OCI-LY7 (cell line): ENCODE results near the gene OTOF. TPM values are rescaled to one million over a fixed set of nuclear protein-coding genes. Genes with fewer than 3 reads are reported as not detected.

Experiments used
- BruUV-seq: library from RNA; stranded (reverse); fragments of 400-500 nt; replicated peaks from 2 replicates; lab custom pipeline; 2021; lab: Mats Ljungman, UMichigan
- CTCF ChIA-PET: fragments of 300-600 bp; sonication (Branson Sonifier 250); formaldehyde crosslinking; loops from one replicate; lab custom pipeline; 2022; ENCODE audit warnings: antibody characterized with exemption; ENCODE audit not compliant: unreplicated experiment; lab: Charles Lee
- POLR2A ChIA-PET: fragments of 300-600 bp; sonication (Branson Sonifier 250); formaldehyde crosslinking; loops from one replicate; lab custom pipeline; 2022; ENCODE audit warnings: antibody characterized with exemption; lab: Charles Lee
- DNase-seq: peaks from one replicate; pipeline ENCODE4 v3.0.0-alpha.2; 2015; ENCODE audit warnings: low spot score
- H2AFZ ChIP-seq: fragments of 200-600 bp; sonication (generic), shearing (Covaris generic); 2 replicates; pipeline ENCODE4 v1.6.1; 2014; ENCODE audit warnings: mild to moderate bottlenecking, antibody characterized with exemption, low read length, moderate library complexity
- H3K27ac ChIP-seq: fragments of 200-600 bp; sonication (generic); 2 replicates; pipeline ENCODE4 v1.5.1; 2014; ENCODE audit warnings: mixed run types, low read depth, mild to moderate bottlenecking, moderate library complexity, low read length, inconsistent platforms; ENCODE audit not compliant: poor library complexity, severe bottlenecking
- H3K36me3 ChIP-seq: fragments of 200-600 bp; sonication (generic); 2 replicates; pipeline ENCODE4 v1.6.1; 2014; ENCODE audit warnings: mild to moderate bottlenecking, antibody characterized with exemption, low read length, moderate library complexity, mixed read lengths; ENCODE audit not compliant: insufficient read depth
- H3K4me1 ChIP-seq: fragments of 200-600 bp; sonication (generic); 2 replicates; pipeline ENCODE4 v1.5.1; 2014; ENCODE audit warnings: mild to moderate bottlenecking, low read length; ENCODE audit not compliant: insufficient read depth, poor library complexity, severe bottlenecking
- H3K4me2 ChIP-seq: fragments of 200-600 bp; sonication (generic); 2 replicates; pipeline ENCODE4 v1.6.1; 2014; ENCODE audit warnings: mild to moderate bottlenecking, low read length
- H3K4me3 ChIP-seq: fragments of 200-600 bp; sonication (generic); 2 replicates; pipeline ENCODE4 v1.5.1; 2014; ENCODE audit warnings: mild to moderate bottlenecking, low read depth, low read length; ENCODE audit not compliant: poor library complexity, severe bottlenecking
- H3K79me2 ChIP-seq: fragments of 200-600 bp; sonication (generic); 2 replicates; pipeline ENCODE4 v1.6.1; 2016; ENCODE audit warnings: low read depth, mild to moderate bottlenecking, low read length, moderate library complexity, mixed read lengths; ENCODE audit not compliant: insufficient read depth
- H3K9me2 ChIP-seq: fragments of 200-600 bp; sonication (generic); 2 replicates; pipeline ENCODE4 v1.6.1; 2016; ENCODE audit warnings: mild to moderate bottlenecking, low read length, mixed read lengths; ENCODE audit not compliant: insufficient read depth
- H3K9me3 ChIP-seq: fragments of 200-600 bp; sonication (generic); 2 replicates; pipeline ENCODE4 v1.6.1; 2014; ENCODE audit warnings: mild to moderate bottlenecking, mixed run types, low read length, mixed read lengths
- H4K20me1 ChIP-seq: fragments of 200-600 bp; sonication (generic); 2 replicates; pipeline ENCODE4 v1.6.1; 2014; ENCODE audit warnings: mild to moderate bottlenecking, antibody characterized with exemption, low read length, moderate library complexity, mixed read lengths; ENCODE audit not compliant: insufficient read depth
- CTCF ChIP-seq: fragments of 200-600 bp; sonication (generic); conservative IDR thresholded peaks from 2 replicates; pipeline ENCODE4 v1.5.1; 2014; ENCODE audit warnings: mild to moderate bottlenecking, antibody characterized with exemption, low read length, moderate library complexity, mixed read lengths
- EZH2phosphoT487 ChIP-seq: fragments of 200-600 bp; sonication (generic); IDR thresholded peaks from 2 replicates; pipeline ENCODE4 v1.6.1; 2018; ENCODE audit warnings: low read depth, borderline replicate concordance, mild to moderate bottlenecking, mixed run types, antibody characterized with exemption, low read length, moderate library complexity, mixed read lengths
- intact Hi-C: fragments of 100-400 bp; cut with micrococcal nuclease; formaldehyde crosslinking; loops from one replicate; pipeline ENCODE4 v1.10.0; 2022; ENCODE audit not compliant: unreplicated experiment
- total RNA-seq, 2 experiments: library from RNA; depleted of rRNA in 1 of 2; stranded (reverse); fragments of >200 nt in 1 of 2; shearing (Covaris generic) in 1 of 2; gene quantifications; 2 replicates each; pipeline ENCODE4 v1.2.3, GENCODE V29; 2014 to 2022

OTOF gene
- total RNA-seq, 2 experiments from 2014 or later = not detected

GRCh38 chr2:26471766-26472706, 5.9 kb downstream of the OTOF start:
- H3K9me3 ChIP-seq = peaks cover 6% of the 10 kb centered on the region; the same call in 1 of the 2 replicates
- no peaks in the 10 kb centered on the region for H3K9me2 ChIP-seq
- no TSS peak for BruUV-seq
- H3K4me3 ChIP-seq = no peak overlapping the region
- no peak overlapping the region for H2AFZ ChIP-seq
- intact Hi-C loops = no loop called here
- ChIA-PET CTCF (no interaction called here), POLR2A (no interaction called here)
- H4K20me1 ChIP-seq = no peaks in the 10 kb centered on the region
- H3K4me1 ChIP-seq = no peaks in the 10 kb centered on the region
- no peaks in the 10 kb centered on the region for H3K36me3 ChIP-seq
- H3K27ac ChIP-seq = no peak overlapping the region
- DNase-seq = no peak
- H3K79me2 ChIP-seq = no peaks in the 10 kb centered on the region
- TF ChIP-seq EZH2phosphoT487 (no peak), CTCF (no peak)
- H3K4me2 ChIP-seq = no peak overlapping the region

GRCh38 chr2:26471289-26471688, 6.6 kb downstream of the OTOF start:
- TF ChIP-seq EZH2phosphoT487 (no peak), CTCF (0 out of 2 replicates have a peak, but pooled peaks have one; percentile 18)
- DNase-seq = no peak
- Histone ChIP-seq H3K27ac (no peak overlapping the region), H3K9me2 (no peaks in the 10 kb centered on the region), H3K4me1 (no peaks in the 10 kb centered on the region), H2AFZ (no peak overlapping the region), H4K20me1 (no peaks in the 10 kb centered on the region), H3K79me2 (no peaks in the 10 kb centered on the region), H3K4me3 (no peak overlapping the region), H3K36me3 (no peaks in the 10 kb centered on the region), H3K4me2 (no peak overlapping the region), H3K9me3 (peaks cover 6% of the 10 kb centered on the region; the same call in 1 of the 2 replicates)
- no TSS peak for BruUV-seq
- intact Hi-C loops = no loop called here
- CTCF ChIA-PET = no interaction called here
- POLR2A ChIA-PET = no interaction called here
